HG03520 (cell line): ENCODE results near the gene NMD3.
"Not testable (repeated sequence)": the region's sequence is repeated elsewhere in the genome, so short reads cannot be mapped to it uniquely, and the experiment has no call there.

Experiments used
- ATAC-seq: cut with Tn5 transposase; IDR thresholded peaks from one replicate; pipeline ENCODE4 v1.9.1; 2021; ENCODE audit warnings: mild to moderate bottlenecking, moderate library complexity; ENCODE audit not compliant: unreplicated experiment

NMD3 gene

GRCh38 chr3:161220850-161221753 lies at the start of gene NMD3:
Gene NMD3, plus strand, starts transcription at chr3:161221311. Its CDS starts 703 bp downstream, at chr3:161222014.
- ATAC-seq = peak; percentile 99

GRCh38 chr3:161171639-161172552 lies 49.2 kb upstream of the NMD3 start:
- ATAC-seq = no peak

DNA sequence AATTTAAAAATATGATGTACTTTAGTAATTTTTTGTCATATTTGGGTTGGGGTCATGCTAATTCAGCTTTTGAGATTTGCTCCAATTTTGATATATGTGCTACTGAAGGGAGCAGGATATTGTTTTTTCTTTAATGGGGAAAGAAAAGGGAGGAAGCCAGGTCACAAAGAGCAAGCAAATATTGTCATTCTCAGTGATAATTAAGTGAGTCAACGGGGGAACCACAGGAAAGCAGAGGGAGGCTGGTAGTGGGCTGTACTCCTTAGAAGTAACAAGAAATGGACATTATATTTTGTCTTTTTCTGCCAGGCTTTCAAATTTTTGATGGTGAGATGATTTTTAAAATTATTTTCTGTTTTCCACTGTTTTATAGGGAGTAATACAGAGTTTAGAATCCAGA lies 45.6 kb upstream of the NMD3 start:
- ATAC-seq = no peak

- no peak for ATAC-seq
Observed at GRCh38 chr3:161177991-161178390, 43.1 kb upstream of the NMD3 start.

GRCh38 chr3:161181371-161181770 lies 39.7 kb upstream of the NMD3 start:
- not testable (repeated sequence) for ATAC-seq

DNA sequence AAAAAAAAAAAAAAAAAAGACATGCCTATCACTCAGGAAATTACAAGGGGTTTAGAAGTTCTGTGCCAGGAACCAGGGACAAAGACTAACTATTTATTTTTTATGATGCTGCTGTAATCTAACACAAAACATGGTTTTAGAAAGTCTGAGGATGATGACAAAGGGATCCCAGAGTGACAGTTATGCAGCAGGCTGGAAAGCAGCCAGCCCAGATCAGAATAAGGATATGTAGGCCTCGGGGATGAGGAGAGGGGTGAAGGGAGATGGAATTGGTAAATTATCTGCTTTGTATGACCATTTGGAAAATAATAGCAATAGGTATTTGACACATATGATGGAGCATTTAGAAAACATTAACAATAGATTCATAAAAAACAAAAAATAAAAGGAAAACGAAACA lies 34.1 kb upstream of the NMD3 start:
- ATAC-seq = no peak

DNA sequence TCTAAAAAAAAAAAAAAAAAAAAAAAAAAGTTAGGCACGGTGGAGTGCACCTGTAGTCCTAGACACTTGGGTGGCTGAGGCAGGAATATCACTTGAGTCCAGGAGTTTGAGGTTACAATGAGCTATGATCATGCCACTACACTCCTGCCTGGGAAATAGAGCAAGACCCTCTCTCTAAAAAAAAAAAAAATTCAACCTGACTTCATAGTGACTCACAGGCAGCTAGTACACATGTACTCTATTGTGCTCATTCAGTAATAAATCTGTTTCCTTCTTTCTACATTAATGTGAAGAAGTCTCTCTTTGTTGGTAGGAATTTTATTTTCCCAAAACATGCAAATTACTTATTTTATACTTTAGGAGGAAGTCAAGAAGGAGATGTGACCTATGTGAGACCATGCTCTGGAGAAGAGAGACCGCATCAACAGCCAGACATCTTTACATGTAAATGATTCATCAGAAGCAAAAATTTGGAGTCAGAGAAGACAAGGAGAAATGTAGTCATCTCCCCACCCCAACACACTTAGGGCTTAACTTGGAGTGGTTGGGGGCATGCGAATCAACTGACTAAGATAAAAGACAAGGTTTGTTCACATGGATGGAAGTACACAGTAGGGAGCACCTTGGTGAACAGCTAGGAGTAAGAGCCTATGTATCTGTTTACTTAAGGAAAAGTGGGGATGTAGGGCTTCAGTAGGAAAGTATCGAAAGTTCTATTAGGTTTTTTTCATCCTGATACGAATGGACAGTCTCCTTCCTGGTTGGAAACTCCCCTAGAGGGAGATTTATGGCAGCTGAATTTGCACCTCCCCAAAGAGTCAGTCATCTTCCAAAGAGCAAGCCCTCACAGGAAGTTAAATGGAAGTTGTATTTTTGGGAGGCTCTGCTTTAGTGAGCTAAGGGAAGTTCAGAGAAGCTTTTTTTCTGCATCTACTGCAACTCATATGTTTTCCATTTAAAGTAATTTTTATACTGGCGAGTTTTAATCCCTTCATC lies 23.0 kb upstream of the NMD3 start:
- ATAC-seq = no peak

DNA sequence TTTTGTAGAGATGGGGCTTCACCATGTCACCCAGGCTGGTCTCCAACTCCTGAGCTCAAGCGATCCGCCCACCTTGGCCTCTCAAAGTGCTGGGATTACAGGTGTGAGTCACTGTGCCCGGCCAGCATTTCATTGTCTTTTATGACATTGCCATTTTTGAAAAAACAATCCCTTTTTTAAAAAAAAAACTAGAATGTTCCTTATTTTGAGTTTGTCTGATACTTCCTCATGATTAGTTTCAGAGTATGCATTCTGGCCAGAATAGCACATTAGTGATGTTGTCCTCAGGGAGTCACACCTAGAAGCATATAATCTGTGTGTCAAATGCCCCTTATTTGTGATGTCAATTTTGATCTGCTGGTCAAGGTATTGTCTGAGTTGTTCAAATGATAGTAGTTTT lies 21.2 kb upstream of the NMD3 start:
- ATAC-seq = no peak

DNA sequence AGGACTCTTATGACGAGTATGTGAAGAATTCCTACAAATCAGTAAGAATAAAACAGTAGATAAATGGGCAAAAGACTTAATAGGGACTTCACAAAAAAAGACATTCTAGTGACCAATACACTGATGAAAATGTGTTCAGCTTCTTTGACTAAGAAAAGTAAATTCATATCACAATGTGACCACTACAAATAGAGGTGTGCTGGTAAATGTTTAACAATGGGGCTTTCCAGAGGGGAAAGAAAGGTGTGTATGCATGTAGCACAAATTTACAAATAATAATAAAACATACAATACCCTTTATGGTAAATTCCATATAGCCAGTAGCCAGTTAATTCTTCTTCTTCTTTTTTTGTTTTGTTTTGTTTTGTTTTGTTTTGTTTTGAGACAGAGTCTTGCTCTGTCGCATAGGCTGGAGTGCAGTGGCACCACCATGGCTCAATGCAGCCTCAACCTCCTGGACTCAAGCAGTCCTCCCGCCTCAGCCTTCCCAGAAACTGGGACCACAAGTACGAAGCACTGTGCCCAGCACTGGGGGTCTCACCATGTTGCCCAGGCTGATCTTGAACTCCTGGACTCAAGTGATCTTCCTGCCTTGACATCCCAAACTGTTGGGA lies 17.5 kb upstream of the NMD3 start:
- ATAC-seq = peak; percentile 62

DNA sequence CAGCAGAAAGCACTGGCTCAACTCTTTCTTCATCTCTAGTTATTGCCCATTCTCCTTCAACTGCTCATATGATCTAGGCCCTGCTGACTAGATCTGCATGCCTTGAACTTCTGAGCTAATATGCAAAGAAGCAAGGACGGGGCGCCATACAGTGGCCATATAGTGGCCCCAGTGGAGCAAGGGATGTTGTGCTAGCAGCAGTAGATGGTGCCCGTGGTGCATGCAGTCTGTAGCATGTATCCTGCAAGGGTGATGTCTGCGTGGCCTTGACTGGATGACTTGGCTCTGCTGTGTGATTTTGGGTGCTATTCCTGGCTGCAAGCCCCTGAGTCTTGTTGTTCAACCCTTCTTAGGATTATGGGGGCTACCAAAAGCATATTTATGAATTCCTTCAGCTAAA lies 12.2 kb upstream of the NMD3 start:
- ATAC-seq = no peak

DNA sequence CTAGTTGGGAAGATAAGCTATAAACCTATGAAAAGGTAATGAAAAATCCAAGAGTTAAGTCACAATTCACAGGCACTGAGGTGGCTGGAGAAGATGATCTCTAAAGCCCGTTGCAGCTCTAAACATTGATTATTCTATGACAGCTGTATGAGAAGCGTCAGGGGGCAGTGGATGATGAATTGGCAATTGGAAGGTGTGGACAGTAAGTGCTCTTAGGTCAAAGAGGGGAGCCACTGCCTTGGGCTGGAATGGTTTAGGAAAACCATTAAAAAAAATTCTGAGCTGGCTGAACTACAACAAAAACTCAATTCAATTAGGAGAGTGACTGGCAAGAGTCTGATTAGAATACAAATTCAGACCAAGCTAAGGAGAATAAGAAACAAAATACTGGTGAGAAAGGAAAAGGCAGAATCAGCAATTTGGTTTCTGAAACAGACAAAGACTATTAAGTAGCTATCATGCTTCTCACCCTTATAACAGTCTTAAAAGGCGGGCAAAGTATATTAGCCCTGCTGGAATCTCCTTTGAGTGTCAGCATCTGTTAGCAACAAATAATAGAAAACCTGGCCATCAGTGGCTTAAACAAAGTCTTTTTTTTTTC lies 8.8 kb upstream of the NMD3 start:
- ATAC-seq = no peak

DNA sequence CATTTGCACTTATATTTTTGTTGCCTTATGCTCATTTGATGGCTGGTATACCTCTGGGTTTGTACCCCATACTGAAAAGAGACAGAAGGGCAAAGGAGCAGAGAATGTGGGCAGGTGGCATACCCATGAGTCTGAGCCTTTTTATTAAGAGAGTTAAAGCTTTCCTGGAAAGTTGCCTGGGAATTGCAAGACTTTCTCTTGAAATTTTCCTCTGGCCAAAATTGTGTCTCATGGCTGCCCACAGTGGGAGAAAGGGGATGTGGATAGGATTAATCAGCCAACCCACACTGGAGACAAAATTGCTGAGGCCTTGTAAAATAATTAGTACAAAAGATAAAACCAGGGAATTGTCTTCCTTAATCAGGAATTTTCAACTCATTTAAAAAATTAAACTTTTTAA lies 8.2 kb upstream of the NMD3 start:
- ATAC-seq = no peak

GRCh38 chr3:161213644-161214043 lies 7.5 kb upstream of the NMD3 start:
- ATAC-seq = no peak

- no peak for ATAC-seq
Observed at GRCh38 chr3:161215185-161215584, 5.9 kb upstream of the NMD3 start.

GRCh38 chr3:161217496-161217895 lies 3.6 kb upstream of the NMD3 start:
- ATAC-seq = no peak

DNA sequence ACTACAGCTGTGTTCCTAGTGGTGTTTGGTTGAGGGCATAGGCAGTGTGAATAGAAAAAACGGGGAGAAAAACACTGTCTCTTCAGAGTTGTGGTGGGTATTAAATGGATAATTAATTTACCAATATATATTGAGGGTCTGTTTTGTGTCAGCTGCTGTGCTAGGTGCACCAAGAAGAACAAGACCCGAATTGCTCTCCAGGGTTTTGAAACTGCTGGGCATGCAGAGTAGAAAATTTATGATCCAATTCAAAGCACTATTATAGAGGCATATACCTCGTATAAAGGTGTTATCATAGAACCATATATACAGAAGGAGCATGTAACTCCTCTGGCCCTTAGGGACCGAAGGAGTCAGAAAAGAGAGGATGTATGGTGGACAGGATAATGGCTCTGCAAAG lies 1.6 kb upstream of the NMD3 start:
- no peak for ATAC-seq

DNA sequence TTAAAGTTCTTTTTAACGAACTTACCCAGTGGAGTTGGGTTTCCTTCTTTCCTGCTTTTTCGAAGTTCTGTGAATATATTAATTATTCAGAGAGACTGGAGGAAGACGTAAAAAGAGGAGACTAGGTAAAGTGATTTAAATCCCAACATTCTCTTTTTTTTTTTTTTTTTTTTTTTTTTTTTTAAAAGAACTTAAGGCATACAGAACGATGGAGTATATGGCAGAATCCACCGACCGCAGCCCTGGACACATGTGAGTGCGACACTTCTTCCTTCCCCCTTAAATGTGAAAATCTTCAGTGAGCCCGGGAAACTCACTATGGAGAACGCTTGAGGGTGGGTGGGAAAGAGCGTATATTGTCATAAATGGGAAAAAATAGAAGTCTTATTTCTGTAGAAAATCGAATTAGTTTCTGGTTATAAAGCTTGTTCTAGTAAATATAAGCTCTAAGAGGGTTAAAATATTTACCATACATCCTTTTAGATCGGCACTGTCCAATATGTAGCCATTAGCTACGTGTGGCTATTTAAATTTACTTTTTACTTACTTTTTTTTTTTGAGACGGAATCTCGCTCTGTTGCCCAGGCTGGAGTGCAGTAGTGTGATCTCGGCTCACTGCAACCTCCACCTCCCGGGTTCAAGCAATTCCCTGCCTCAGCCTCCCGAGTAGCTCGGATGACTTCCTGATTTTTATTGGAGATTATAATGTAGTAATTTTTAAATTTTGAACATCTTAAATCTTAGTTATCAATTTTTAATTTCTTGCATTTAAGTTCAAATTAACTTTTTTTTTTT lies 892 bp downstream of the NMD3 start:
- ATAC-seq = no peak

- ATAC-seq = no peak
Observed at GRCh38 chr3:161222662-161223061, 1.6 kb downstream of the NMD3 start.

- no peak for ATAC-seq
Observed at GRCh38 chr3:161224786-161225185, 3.7 kb downstream of the NMD3 start.
